ENCODE data around the gene UBE2H. TPM values are rescaled to one million over a fixed set of nuclear protein-coding genes. Genes with fewer than 3 reads are reported as not detected.

UBE2H gene
- total RNA-seq, 1 donor from 2014 or later = 103 TPM

- ATAC-seq (no peak), DNase-seq (ENCODE audit: missing footprints) (no peak)
- intact Hi-C loops (cut with DNase I) = no loop called here
Observed at GRCh38 chr7:129859183-129859582, 93.6 kb downstream of the UBE2H start.

GRCh38 chr7:129858490-129858889, 94.3 kb downstream of the UBE2H start:
- intact Hi-C loops (cut with DNase I) = no loop called here
- no peak for DNase-seq (ENCODE audit: missing footprints)
- no peak for ATAC-seq

- intact Hi-C loops (cut with DNase I) = no loop called here
- DNase-seq (ENCODE audit: missing footprints) (no peak), ATAC-seq (no peak)
Observed at GRCh38 chr7:129857313-129857712, 95.4 kb downstream of the UBE2H start.

- no peak for DNase-seq (ENCODE audit: missing footprints)
- intact Hi-C loops (cut with DNase I) = no loop called here
- no peak for ATAC-seq
Observed at GRCh38 chr7:129855935-129856717, 96.6 kb downstream of the UBE2H start.

- intact Hi-C loops (cut with DNase I) = no loop called here
- DNase-seq (ENCODE audit: missing footprints) (no peak), ATAC-seq (no peak)
Observed at GRCh38 chr7:129855234-129855673, 97.5 kb downstream of the UBE2H start.

- ATAC-seq = no peak
Observed at GRCh38 chr7:129854401-129854800, 98.4 kb downstream of the UBE2H start.

GRCh38 chr7:129853661-129854268, 99.0 kb downstream of the UBE2H start:
- ATAC-seq = no peak
- intact Hi-C loops (cut with DNase I) = no loop called here

More at GRCh38 chr7:129854401-129854800, 98.4 kb downstream of the UBE2H start:
- DNase-seq (ENCODE audit: missing footprints) = no peak
- intact Hi-C loops (cut with DNase I) = no loop called here

GRCh38 chr7:129851809-129852208, 101.0 kb downstream of the UBE2H start:
- intact Hi-C loops (cut with DNase I) = no loop called here
- ATAC-seq (no peak), DNase-seq (ENCODE audit: missing footprints) (no peak)

More at GRCh38 chr7:129853661-129854268, 99.0 kb downstream of the UBE2H start:
- DNase-seq (ENCODE audit: missing footprints) = no peak

GRCh38 chr7:129851174-129851573, 101.6 kb downstream of the UBE2H start:
- intact Hi-C loops (cut with DNase I) = no loop called here
- ATAC-seq (no peak), DNase-seq (ENCODE audit: missing footprints) (no peak)

GRCh38 chr7:129848436-129848835, 104.3 kb downstream of the UBE2H start:
- no peak for DNase-seq (ENCODE audit: missing footprints)
- ATAC-seq = no peak
- intact Hi-C loops (cut with DNase I) = no loop called here

- no peak for ATAC-seq
- no peak for DNase-seq (ENCODE audit: missing footprints)
- intact Hi-C loops (cut with DNase I) = no loop called here
Observed at GRCh38 chr7:129845972-129846327, 106.8 kb downstream of the UBE2H start.

- ATAC-seq (peak; percentile 41), DNase-seq (ENCODE audit: missing footprints) (no peak)
- intact Hi-C loops (cut with DNase I) = no loop called here
Observed at GRCh38 chr7:129845178-129845971, 107.4 kb downstream of the UBE2H start.

GRCh38 chr7:129843978-129844840, 108.6 kb downstream of the UBE2H start:
- DNase-seq (ENCODE audit: missing footprints) (no peak), ATAC-seq (no peak)
- intact Hi-C loops (cut with DNase I) = no loop called here

GRCh38 chr7:129843365-129843898, 109.3 kb downstream of the UBE2H start:
- ATAC-seq (no peak), DNase-seq (ENCODE audit: missing footprints) (no peak)
- intact Hi-C loops (cut with DNase I) = no loop called here

GRCh38 chr7:129841465-129841864, 111.3 kb downstream of the UBE2H start:
- intact Hi-C loops (cut with DNase I) = no loop called here
- ATAC-seq (no peak), DNase-seq (ENCODE audit: missing footprints) (no peak)

- ATAC-seq = peak; percentile 70
- intact Hi-C loops (cut with DNase I) = no loop called here
Observed at GRCh38 chr7:129840757-129841156, 112.0 kb downstream of the UBE2H start.

GRCh38 chr7:129836983-129837382, 115.8 kb downstream of the UBE2H start:
- peak; percentile 21 for ATAC-seq
- intact Hi-C loops (cut with DNase I) = no loop called here
- no peak for DNase-seq (ENCODE audit: missing footprints)

More at GRCh38 chr7:129840757-129841156, 112.0 kb downstream of the UBE2H start:
- DNase-seq (ENCODE audit: missing footprints) = no peak

- ATAC-seq = no peak
- intact Hi-C loops (cut with DNase I) = no loop called here
- DNase-seq (ENCODE audit: missing footprints) = no peak
Observed at GRCh38 chr7:129835569-129835968, 117.2 kb downstream of the UBE2H start.

Measured in Right ventricle myocardium inferior (tissue), 1 donor.